IMR-90 (cell line): ENCODE data around the gene SLC2A1. TPM values are rescaled to one million over a fixed set of nuclear protein-coding genes. Genes with fewer than 3 reads are reported as not detected.
A peak's percentile ranks its signal among the peaks of the same experiment; 100 is the strongest.

Experiments used
- ATAC-seq: fragments of 200-7000 bp; cut with Tn5 transposase; 2 replicates; pipeline ENCODE4 v1.9.1; 2020; ENCODE audit warnings: low read depth, mild to moderate bottlenecking, moderate library complexity
- BruUV-seq: library from RNA; stranded (reverse); fragments of 400-500 nt; replicated peaks from 2 replicates; lab custom pipeline; 2021; lab: Mats Ljungman, UMichigan
- CTCF ChIA-PET: fragments of 300-600 bp; formaldehyde crosslinking; extraction: SDS; loops from one replicate; lab custom pipeline; 2021; ENCODE audit warnings: antibody characterized with exemption; lab: Yijun Ruan, JAX
- POLR2A ChIA-PET: fragments of 300-600 bp; sonication (Branson Sonifier 250); formaldehyde crosslinking; loops from one replicate; lab custom pipeline; 2022; ENCODE audit warnings: antibody characterized with exemption; ENCODE audit not compliant: unreplicated experiment; lab: Charles Lee
- DNase-seq: peaks from one replicate; pipeline ENCODE4 v3.0.0; 2013
- H2AFZ ChIP-seq: replicated peaks from 2 replicates; pipeline ENCODE3; 2013; ENCODE audit warnings: low read length, mild to moderate bottlenecking; ENCODE audit not compliant: poor library complexity
- H2AK5ac ChIP-seq: 2 replicates; pipeline ENCODE4 v1.6.1; 2013; ENCODE audit warnings: low read depth, low read length, inconsistent platforms
- H2AK9ac ChIP-seq: replicated peaks from 2 replicates; pipeline ENCODE3; 2013; ENCODE audit warnings: mild to moderate bottlenecking, low read depth, low read length, moderate library complexity; ENCODE audit not compliant: poor library complexity
- H2BK120ac ChIP-seq: 2 replicates; pipeline ENCODE4 v1.6.1; 2013; ENCODE audit warnings: low read depth, low read length, inconsistent platforms
- H2BK15ac ChIP-seq: 3 replicates; pipeline ENCODE4 v1.6.1; 2013; ENCODE audit warnings: low read depth, low read length, inconsistent platforms
- H2BK20ac ChIP-seq: 2 replicates; pipeline ENCODE4 v1.6.1; 2013; ENCODE audit warnings: low read depth, mild to moderate bottlenecking, inconsistent platforms, low read length, moderate library complexity
- H2BK5ac ChIP-seq: 2 replicates; pipeline ENCODE4 v1.6.1; 2013; ENCODE audit warnings: mild to moderate bottlenecking, low read depth, low read length, inconsistent platforms; ENCODE audit not compliant: poor library complexity, severe bottlenecking
- H3K14ac ChIP-seq: replicated peaks from 2 replicates; pipeline ENCODE4 v1.6.1; 2013; ENCODE audit warnings: low read depth, low read length, inconsistent platforms
- H3K18ac ChIP-seq: 2 replicates; pipeline ENCODE4 v1.6.1; 2013; ENCODE audit warnings: low read depth, low read length, control low read depth
- H3K23ac ChIP-seq: 2 replicates; pipeline ENCODE4 v1.6.1; 2013; ENCODE audit warnings: low read depth, low read length, inconsistent platforms
- H3K27ac ChIP-seq: 2 replicates; pipeline ENCODE4 v1.5.1; 2013; ENCODE audit warnings: mild to moderate bottlenecking, control low read depth, low read length; ENCODE audit not compliant: insufficient read depth
- H3K27me3 ChIP-seq: 2 replicates; pipeline ENCODE4 v1.6.1; 2013; ENCODE audit warnings: low read length; ENCODE audit not compliant: control insufficient read depth, insufficient read depth
- H3K36me3 ChIP-seq: 2 replicates; pipeline ENCODE4 v1.6.1; 2013; ENCODE audit warnings: low read length, mixed read lengths; ENCODE audit not compliant: control insufficient read depth, insufficient read depth
- H3K4ac ChIP-seq: 2 replicates; pipeline ENCODE4 v1.6.1; 2013; ENCODE audit warnings: low read depth, low read length, inconsistent platforms
- H3K4me1 ChIP-seq: 2 replicates; pipeline ENCODE4 v1.6.1; 2013; ENCODE audit warnings: low read length, mixed read lengths; ENCODE audit not compliant: control insufficient read depth, insufficient read depth
- H3K4me2 ChIP-seq: 2 replicates; pipeline ENCODE4 v1.6.1; 2013; ENCODE audit warnings: low read depth, mild to moderate bottlenecking, control low read depth, low read length, moderate library complexity
- H3K4me3 ChIP-seq: 2 replicates; pipeline ENCODE4 v1.5.1; 2013; ENCODE audit warnings: low read depth, mild to moderate bottlenecking, control low read depth, low read length, moderate library complexity; ENCODE audit not compliant: insufficient read depth
- H3K56ac ChIP-seq: 2 replicates; pipeline ENCODE4 v1.6.1; 2013; ENCODE audit warnings: low read length, inconsistent platforms; ENCODE audit not compliant: insufficient read depth; ENCODE audit errors: extremely low read depth
- H3K79me1 ChIP-seq, 2 experiments: 2 replicates each; pipeline ENCODE4 v1.6.1; 2013; ENCODE audit warnings: low read length in 2 of 2, inconsistent platforms in 1 of 2, low read depth in 1 of 2
- H3K9ac ChIP-seq: 2 replicates; pipeline ENCODE4 v1.6.1; 2013; ENCODE audit warnings: low read depth, low read length, control low read depth
- H3K9me1 ChIP-seq: 2 replicates; pipeline ENCODE4 v1.6.1; 2013; ENCODE audit warnings: low read length, inconsistent platforms; ENCODE audit not compliant: insufficient read depth
- H3K9me3 ChIP-seq: 2 replicates; pipeline ENCODE4 v1.6.1; 2013; ENCODE audit warnings: low read length; ENCODE audit not compliant: control insufficient read depth, insufficient read depth
- H4K20me1 ChIP-seq: 2 replicates; pipeline ENCODE4 v1.6.1; 2013; ENCODE audit warnings: low read length, inconsistent platforms; ENCODE audit not compliant: insufficient read depth
- H4K5ac ChIP-seq: 2 replicates; pipeline ENCODE4 v1.6.1; 2013; ENCODE audit warnings: mild to moderate bottlenecking, low read depth, low read length, control low read depth
- H4K8ac ChIP-seq, 2 experiments: 2 replicates each; pipeline ENCODE4 v1.6.1; 2013; ENCODE audit warnings: low read depth in 2 of 2, low read length in 2 of 2, control low read depth in 1 of 2, inconsistent platforms in 1 of 2
- H4K91ac ChIP-seq: 2 replicates; pipeline ENCODE4 v1.6.1; 2013; ENCODE audit warnings: low read depth, low read length, inconsistent platforms; ENCODE audit not compliant: insufficient read depth
- CEBPB ChIP-seq: IDR thresholded peaks from 2 replicates; pipeline ENCODE4 v1.6.1; 2012; ENCODE audit warnings: low read depth, low read length, improper control_type of control experiment
- CHD1 ChIP-seq: IDR thresholded peaks from 2 replicates; pipeline ENCODE4 v1.6.1; 2012; ENCODE audit warnings: low read depth, low read length, improper control_type of control experiment
- CTCF ChIP-seq: conservative IDR thresholded peaks from 2 replicates; pipeline ENCODE4 v1.5.1; 2012; ENCODE audit warnings: mild to moderate bottlenecking, low read depth, low read length, improper control_type of control experiment
- FOS ChIP-seq: fragments of 150-350 bp; IDR thresholded peaks from 2 replicates; pipeline ENCODE4 v1.6.1; 2016; ENCODE audit warnings: low read depth, low read length
- MAFK ChIP-seq: IDR thresholded peaks from 2 replicates; pipeline ENCODE4 v1.6.1; 2012; ENCODE audit warnings: low read depth, low read length, improper control_type of control experiment
- MAZ ChIP-seq: IDR thresholded peaks from 2 replicates; pipeline ENCODE4 v1.6.1; 2012; ENCODE audit warnings: low read depth, mild to moderate bottlenecking, low read length, improper control_type of control experiment, moderate library complexity, borderline replicate concordance
- MXI1 ChIP-seq: IDR thresholded peaks from 2 replicates; pipeline ENCODE4 v1.6.1; 2012; ENCODE audit warnings: low read depth, mild to moderate bottlenecking, low read length, moderate library complexity, borderline replicate concordance
- POLR2A ChIP-seq: IDR thresholded peaks from 2 replicates; pipeline ENCODE4 v1.6.1; 2012; ENCODE audit warnings: mild to moderate bottlenecking, low read depth, low read length
- RCOR1 ChIP-seq: IDR thresholded peaks from 2 replicates; pipeline ENCODE4 v1.6.1; 2012; ENCODE audit warnings: mild to moderate bottlenecking, low read length, improper control_type of control experiment; ENCODE audit not compliant: insufficient replicate concordance
- RFX5 ChIP-seq: IDR thresholded peaks from 2 replicates; pipeline ENCODE4 v1.8.0; 2012; ENCODE audit warnings: low read depth, mild to moderate bottlenecking, low read length, moderate library complexity
- WGBS, 2 experiments: methylation state at CpG; one replicate each; pipeline versions ENCODE4 v1.1.5 to v1.1.7; 2013; ENCODE audit warnings: missing lambda C conversion rate in 2 of 2; ENCODE audit not compliant: insufficient read length in 1 of 2; ENCODE audit errors: extremely low coverage in 2 of 2; 5-methylcytosine and 5-hydroxymethylcytosine counted together
- dilution Hi-C: fragments of 300-500 bp; cut with HindIII; formaldehyde crosslinking; loops from one replicate; pipeline ENCODE4 v1.14.3; 2018; ENCODE audit warnings: low sequenced_read_pairs; ENCODE audit not compliant: unreplicated experiment
- in situ Hi-C: fragments of 300-500 bp; cut with MboI; formaldehyde crosslinking; loops from 3 replicates; pipeline ENCODE4 v1.14.3; 2019; ENCODE audit warnings: low sequenced_read_pairs, inconsistent platforms, mixed read lengths
- intact Hi-C: fragments of 100-400 bp; cut with micrococcal nuclease; formaldehyde crosslinking; loops from 2 replicates; pipeline ENCODE4 v1.10.0; 2022
- polyA plus RNA-seq, 3 experiments: library from polyadenylated mRNA; depleted of rRNA; stranded (reverse); fragments of >200 nt; gene quantifications; 2 replicates each; pipeline ENCODE4 v1.2.3, GENCODE V29; 2012; ENCODE audit warnings: low replicate concordance in 1 of 3
- total RNA-seq: library from RNA; depleted of rRNA; stranded (reverse); fragments of >200 nt; gene quantifications from 2 replicates; pipeline ENCODE4 v1.2.3, GENCODE V29; 2012
- TF ChIP-seq, protein P1 (sequence below): fragments of 150-350 bp; IDR thresholded peaks from 2 replicates; pipeline ENCODE4 v1.6.1; 2017; ENCODE audit warnings: mild to moderate bottlenecking, antibody characterized with exemption, low read length, low read depth
- TF ChIP-seq, protein P2 (sequence below): fragments of 150-350 bp; IDR thresholded peaks from 2 replicates; pipeline ENCODE4 v1.6.1; 2016; ENCODE audit warnings: low read depth, mild to moderate bottlenecking, low read length, moderate library complexity, borderline replicate concordance

Gene SLC2A1
- total and polyA plus RNA-seq, 2 of the 4 experiments (the other 2 are of a cell fraction): 200 to 395 TPM

DNA sequence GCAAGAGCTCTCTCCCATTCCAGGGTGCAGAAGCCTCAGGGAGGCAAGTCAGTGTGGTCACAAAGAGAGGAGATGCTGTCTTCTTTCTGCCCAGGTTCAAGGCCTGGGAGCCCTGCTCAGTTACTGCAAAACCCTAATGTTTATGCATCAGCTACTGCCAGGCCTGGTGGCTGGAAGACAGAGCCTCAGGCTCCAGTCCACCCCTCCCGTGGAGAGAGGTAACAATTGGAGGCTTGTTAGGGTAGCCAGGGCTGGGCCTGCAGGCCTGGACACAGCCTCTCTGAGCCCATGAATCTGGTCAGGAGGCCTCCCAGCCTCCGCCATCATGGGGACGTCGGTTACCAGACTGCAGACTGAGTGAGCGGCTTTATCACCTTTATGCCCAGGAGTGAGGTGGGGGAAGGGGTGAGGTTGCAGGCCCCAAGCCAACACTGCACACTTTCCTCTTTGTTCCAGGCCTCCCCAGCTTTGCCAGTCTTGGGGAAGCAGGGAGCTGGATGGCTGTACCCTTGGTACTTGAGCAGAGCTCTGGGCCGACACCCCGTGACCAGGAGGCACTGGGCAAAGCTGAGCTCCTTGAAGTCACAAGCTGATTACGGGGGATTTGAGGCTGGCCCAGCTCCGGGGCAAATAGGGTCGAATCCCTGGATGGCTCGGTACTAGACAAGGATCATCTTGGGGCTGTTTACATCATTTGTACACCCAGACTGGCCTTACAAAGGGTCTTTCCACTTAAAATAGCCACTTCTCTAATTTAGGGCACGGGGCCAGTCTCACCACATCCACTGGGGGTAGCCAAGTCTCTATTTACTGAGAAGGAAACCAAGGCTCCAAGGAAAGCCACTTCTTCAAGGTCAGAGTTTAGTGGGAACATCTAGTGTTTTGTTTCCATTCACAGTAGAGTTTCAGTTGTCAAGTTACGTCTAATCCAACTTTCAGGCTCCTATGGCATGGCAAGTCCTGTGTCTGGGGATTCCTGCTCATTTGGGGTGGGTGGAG lies 5.2 kb downstream of the SLC2A1 start:
- Histone ChIP-seq H3K27ac (peak overlapping the region; percentile 51), H4K8ac (peak overlapping the region in 1 of 2 experiments; percentile 23; a peak in 3 of 4 replicates), H2BK20ac (0 out of 2 replicates have a peak overlapping the region, but pooled peaks have one; percentile 43), H3K4me3 (no peak overlapping the region), H3K9ac (peak overlapping the region; percentile 46), H4K91ac (peak overlapping the region; percentile 44; the same call in 1 of the 2 replicates), H3K36me3 (peaks cover 41% of the 10 kb centered on the region), H4K20me1 (peaks cover 86% of the 10 kb centered on the region), H2AK5ac (peak overlapping the region; percentile 72), H3K9me1 (peaks cover 29% of the 10 kb centered on the region), H3K4me1 (peaks cover 37% of the 10 kb centered on the region), H2BK15ac (no peak overlapping the region), H2AK9ac (peak overlapping the region; percentile 76), H3K18ac (no peak overlapping the region), H3K79me1 (peaks cover 0 to 42% of the 10 kb centered on the region in 2 experiments; a peak in 3 of 4 replicates), H4K5ac (no peak overlapping the region), H2BK120ac (peak overlapping the region; percentile 67; the same call in 1 of the 2 replicates), H2AFZ (no peak overlapping the region), H3K9me3 (no peaks in the 10 kb centered on the region), H3K56ac (peak overlapping the region; percentile 2; the same call in 1 of the 2 replicates), H3K23ac (peak overlapping the region; percentile 84; the same call in 1 of the 2 replicates), H2BK5ac (peak overlapping the region; percentile 71), H3K4ac (peak overlapping the region; percentile 84), H3K27me3 (no peaks in the 10 kb centered on the region), H3K4me2 (peak overlapping the region; percentile 15; the same call in 1 of the 2 replicates), H3K14ac (peak overlapping the region; percentile 84; the same call in 1 of the 2 replicates)
- 100% methylated on average over 4 of the region's 13 CpGs; no CpG with 5 or more reads in 1 of the 2 experiments for WGBS, 2 experiments
- intact Hi-C loops (no loop called here), in situ Hi-C loops (no loop called here), dilution Hi-C loops (no loop called here)
- ATAC-seq (no peak), DNase-seq (no peak)
- no TSS peak for BruUV-seq
- ChIA-PET POLR2A (interaction anchor here (0.5 to 0.7 kb wide), 2 partner anchors 33 to 336 kb away, joined by 3 to 4 read pairs; no protein-coding TSS in a partner anchor), CTCF (interaction anchor here (0.8 to 1.4 kb wide), 2 partner anchors 29 to 120 kb away, joined by 3 to 4 read pairs; no protein-coding TSS in a partner anchor)
- TF ChIP-seq POLR2A (no peak), MAZ (no peak), MAFK (no peak), CTCF (no peak), RFX5 (no peak), FOS (no peak), CEBPB (no peak), RCOR1 (no peak), CHD1 (no peak), MXI1 (no peak)
- TF ChIP-seq, protein P1, sequence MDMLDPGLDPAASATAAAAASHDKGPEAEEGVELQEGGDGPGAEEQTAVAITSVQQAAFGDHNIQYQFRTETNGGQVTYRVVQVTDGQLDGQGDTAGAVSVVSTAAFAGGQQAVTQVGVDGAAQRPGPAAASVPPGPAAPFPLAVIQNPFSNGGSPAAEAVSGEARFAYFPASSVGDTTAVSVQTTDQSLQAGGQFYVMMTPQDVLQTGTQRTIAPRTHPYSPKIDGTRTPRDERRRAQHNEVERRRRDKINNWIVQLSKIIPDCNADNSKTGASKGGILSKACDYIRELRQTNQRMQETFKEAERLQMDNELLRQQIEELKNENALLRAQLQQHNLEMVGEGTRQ: no peak
- TF ChIP-seq, protein P2, sequence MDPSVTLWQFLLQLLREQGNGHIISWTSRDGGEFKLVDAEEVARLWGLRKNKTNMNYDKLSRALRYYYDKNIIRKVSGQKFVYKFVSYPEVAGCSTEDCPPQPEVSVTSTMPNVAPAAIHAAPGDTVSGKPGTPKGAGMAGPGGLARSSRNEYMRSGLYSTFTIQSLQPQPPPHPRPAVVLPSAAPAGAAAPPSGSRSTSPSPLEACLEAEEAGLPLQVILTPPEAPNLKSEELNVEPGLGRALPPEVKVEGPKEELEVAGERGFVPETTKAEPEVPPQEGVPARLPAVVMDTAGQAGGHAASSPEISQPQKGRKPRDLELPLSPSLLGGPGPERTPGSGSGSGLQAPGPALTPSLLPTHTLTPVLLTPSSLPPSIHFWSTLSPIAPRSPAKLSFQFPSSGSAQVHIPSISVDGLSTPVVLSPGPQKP: no peak
